IgD-negative memory B cell (primary cell): ENCODE data around the gene RANBP3. TPM values are rescaled to one million over a fixed set of nuclear protein-coding genes. Genes with fewer than 3 reads are reported as not detected.
"Not testable (repeated sequence)": the region's sequence is repeated elsewhere in the genome, so short reads cannot be mapped to it uniquely, and the experiment has no call there.

Experiments used
- H3K27ac Mint-ChIP-seq, 3 donors: one replicate each; pipeline ENCODE4 v1.8.0; 2020 to 2022; ENCODE audit warnings: mild to moderate bottlenecking in 3 of 3, mixed read lengths in 3 of 3, moderate library complexity in 1 of 3
- H3K27me3 Mint-ChIP-seq: one replicate; pipeline ENCODE4 v1.8.0; 2021; ENCODE audit warnings: mixed read lengths
- H3K36me3 Mint-ChIP-seq: one replicate; pipeline ENCODE4 v1.8.0; 2020; ENCODE audit warnings: mild to moderate bottlenecking, mixed read lengths
- H3K4me1 Mint-ChIP-seq, 3 donors: one replicate each; pipeline ENCODE4 v1.8.0; 2020 to 2022; ENCODE audit warnings: mixed read lengths in 3 of 3, mild to moderate bottlenecking in 1 of 3
- H3K4me3 Mint-ChIP-seq, 4 donors: one replicate each; pipeline ENCODE4 v1.8.0; 2020 to 2022; ENCODE audit warnings: mild to moderate bottlenecking in 4 of 4, mixed read lengths in 4 of 4, moderate library complexity in 3 of 4
- H3K9me3 Mint-ChIP-seq, 3 donors: one replicate each; pipeline ENCODE4 v1.8.0; 2020 to 2021; ENCODE audit warnings: mixed read lengths in 3 of 3, mild to moderate bottlenecking in 1 of 3
- polyA plus RNA-seq: library from polyadenylated mRNA; unstranded; fragments of 300-500 nt; fragmentation: Illumina TruSeq; gene quantifications from one replicate; pipeline ENCODE4 v1.2.3, GENCODE V29; 2021

Gene RANBP3
- polyA plus RNA-seq, 1 donor from 2014 or later, result 9.4 TPM

DNA sequence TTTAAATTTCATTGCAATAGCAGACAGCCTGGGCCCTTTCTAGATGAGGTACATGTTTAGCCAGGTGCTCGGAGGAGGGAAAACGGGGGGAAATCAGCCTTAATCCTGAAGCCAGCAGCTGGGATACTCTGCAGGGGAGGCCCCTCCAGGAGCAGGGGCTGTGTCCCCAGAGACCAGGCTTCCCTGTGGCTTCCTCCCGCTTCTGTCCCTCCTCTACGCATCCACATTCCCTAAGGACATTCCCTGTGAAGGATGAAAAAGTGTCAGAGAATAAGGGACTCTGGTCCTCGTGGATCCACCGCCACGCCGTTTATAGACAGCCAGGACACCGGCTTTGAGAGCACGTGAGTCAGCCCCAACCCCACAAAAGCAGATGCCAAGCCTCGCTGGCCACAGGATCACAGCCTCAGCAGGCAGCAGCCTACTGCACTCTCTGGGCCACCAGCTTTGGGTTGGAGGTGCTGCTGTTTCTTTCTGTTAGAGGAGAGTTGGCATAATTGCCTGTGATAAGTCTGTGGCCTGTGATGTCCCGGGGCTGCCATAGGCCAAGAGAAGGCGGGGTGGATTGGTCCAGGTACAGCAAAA is 36.7 kb upstream of the RANBP3 start:
- H3K4me3 Mint-ChIP-seq, result no peak overlapping the region
- H3K27ac Mint-ChIP-seq, result no peak overlapping the region
- H3K36me3 Mint-ChIP-seq, result peaks cover under 1% of the 10 kb centered on the region
- no peaks in the 10 kb centered on the region for H3K4me1 Mint-ChIP-seq
- no peaks in the 10 kb centered on the region for H3K27me3 Mint-ChIP-seq
- H3K9me3 Mint-ChIP-seq, result no peaks in the 10 kb centered on the region

DNA sequence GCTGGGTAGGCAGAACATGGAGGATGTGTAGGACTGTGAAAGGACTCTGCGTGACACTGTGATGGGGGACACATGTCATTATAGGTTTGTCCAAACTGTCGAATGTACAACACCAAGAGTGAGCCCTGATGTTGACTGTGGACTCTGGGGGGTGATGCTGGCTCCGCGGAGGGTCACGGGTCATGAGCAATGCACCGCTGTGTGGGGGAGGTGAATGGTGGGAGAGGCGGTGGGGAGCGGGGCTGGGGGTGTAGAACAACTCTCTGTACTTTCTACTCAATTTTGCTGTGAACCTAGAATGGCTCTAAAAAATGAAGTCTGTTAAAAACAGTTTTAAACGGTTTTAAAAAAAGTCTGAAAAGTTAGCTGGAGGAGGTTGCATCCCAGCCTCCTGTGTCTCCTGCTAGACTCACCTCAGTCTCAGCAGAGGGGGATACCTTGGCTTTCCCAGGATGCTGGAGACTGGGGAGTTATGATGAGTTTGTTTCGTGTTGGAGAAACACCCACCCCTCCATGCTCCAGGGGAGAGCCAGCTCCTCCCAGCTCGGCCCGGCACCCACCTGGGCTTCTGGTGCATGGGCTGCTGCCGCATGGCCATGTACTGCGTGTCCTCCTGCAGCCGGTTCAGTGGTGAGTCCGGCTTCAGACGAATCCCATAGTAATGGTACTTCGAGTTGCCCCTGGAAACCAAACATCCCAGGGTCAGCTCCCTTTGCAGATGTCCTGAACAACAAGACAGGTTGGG is 34.7 kb upstream of the RANBP3 start:
- Mint-ChIP-seq H3K4me3 (no peak overlapping the region), H3K4me1 (peaks cover 0 to 2% (median 0%) of the 10 kb centered on the region in 3 donors), H3K36me3 (no peaks in the 10 kb centered on the region), H3K27ac (no peak overlapping the region), H3K27me3 (no peaks in the 10 kb centered on the region), H3K9me3 (no peaks in the 10 kb centered on the region)

DNA sequence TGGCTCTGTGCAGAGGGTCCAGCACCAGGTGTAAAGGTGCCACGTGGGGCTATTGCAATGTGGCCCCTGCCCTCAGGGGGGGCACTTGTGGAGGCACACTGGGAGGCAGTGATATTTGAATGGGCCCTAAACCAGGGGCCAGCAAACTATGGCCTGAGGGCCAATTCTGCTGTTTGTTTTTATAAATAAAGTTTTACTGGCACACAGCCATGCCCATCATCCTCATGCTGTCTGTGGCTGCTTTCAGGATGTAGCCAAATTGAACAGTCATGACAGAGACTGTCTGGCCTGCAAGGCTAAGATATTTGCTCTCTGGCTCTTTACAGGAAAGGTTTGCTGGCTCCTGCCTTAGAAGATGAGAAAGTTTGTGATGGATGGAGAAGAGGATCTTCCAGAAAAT is 33.9 kb upstream of the RANBP3 start:
- Mint-ChIP-seq H3K36me3 (no peaks in the 10 kb centered on the region), H3K27me3 (no peaks in the 10 kb centered on the region), H3K4me1 (peaks cover 0 to 2% (median 0%) of the 10 kb centered on the region in 3 donors), H3K4me3 (no peak overlapping the region), H3K27ac (no peak overlapping the region), H3K9me3 (no peaks in the 10 kb centered on the region)

DNA sequence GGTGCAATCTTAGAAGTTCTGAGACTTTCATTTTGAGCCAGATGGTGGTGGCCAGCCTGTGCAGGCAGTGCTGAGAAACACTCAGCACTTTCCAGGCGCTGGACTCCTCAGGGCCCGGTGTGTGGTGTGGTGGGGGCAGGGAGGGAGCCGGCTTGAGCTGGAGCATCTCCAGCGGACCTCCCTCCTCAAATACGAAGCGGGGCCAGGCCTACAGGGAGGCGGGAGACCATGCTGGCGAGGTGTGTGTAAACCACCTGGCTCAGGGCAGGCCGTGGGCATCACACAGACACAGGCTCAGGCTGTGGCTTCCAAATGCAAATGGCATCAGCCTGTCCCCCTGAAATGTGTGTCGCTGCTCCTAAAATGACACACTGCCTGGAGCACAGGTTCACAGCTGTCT is 33.3 kb upstream of the RANBP3 start:
- H3K9me3 Mint-ChIP-seq, result no peaks in the 10 kb centered on the region
- no peak overlapping the region for H3K27ac Mint-ChIP-seq
- peaks cover 0 to 2% (median 0%) of the 10 kb centered on the region in 3 donors for H3K4me1 Mint-ChIP-seq
- H3K27me3 Mint-ChIP-seq, result no peaks in the 10 kb centered on the region
- no peaks in the 10 kb centered on the region for H3K36me3 Mint-ChIP-seq
- no peak overlapping the region for H3K4me3 Mint-ChIP-seq

DNA sequence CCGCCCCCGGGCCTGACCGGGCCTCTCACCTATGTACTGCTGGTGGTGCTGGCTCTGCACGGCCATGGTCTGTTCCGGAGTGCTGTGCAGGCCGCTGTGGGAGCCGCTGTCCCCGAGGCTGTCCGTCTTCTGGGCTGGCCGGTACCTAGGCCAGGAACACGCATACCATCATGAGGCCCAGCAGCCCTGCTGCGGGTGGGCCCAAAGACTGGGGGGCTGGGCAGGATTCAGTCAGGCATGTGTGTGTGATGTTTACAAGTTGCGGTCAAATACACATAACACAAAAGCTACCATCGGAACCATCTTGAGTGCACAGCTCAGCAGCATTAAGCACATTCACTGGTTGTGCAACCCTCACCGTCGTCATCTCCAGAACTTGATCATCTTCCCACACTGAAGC is 32.2 kb upstream of the RANBP3 start:
- Mint-ChIP-seq H3K4me3 (no peak overlapping the region), H3K4me1 (peaks cover 0 to 2% (median 0%) of the 10 kb centered on the region in 3 donors), H3K9me3 (no peaks in the 10 kb centered on the region), H3K27ac (no peak overlapping the region), H3K36me3 (no peaks in the 10 kb centered on the region), H3K27me3 (no peaks in the 10 kb centered on the region)

DNA sequence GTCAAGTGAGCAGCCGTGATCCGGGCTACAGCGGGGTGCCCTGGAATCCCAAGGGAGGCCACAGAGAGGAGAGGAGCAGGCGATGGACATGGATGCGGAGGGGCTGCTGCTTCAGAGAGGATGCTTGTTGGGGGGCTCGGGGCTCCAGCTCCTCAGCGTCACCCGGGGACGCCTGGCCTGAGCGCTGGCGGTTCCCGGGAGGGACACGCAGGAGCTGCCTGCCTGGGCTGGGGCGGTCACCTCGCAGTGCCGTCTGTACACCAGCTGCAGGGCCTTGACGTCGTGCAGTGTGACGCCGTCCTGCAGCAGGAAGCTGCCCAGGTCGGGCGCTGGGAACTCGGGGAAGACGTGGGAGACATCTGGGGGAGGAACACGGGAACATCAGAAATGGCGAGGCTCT is 29.9 kb upstream of the RANBP3 start:
- Mint-ChIP-seq H3K27me3 (no peaks in the 10 kb centered on the region), H3K4me1 (peaks cover 0 to 2% (median 0%) of the 10 kb centered on the region in 3 donors), H3K9me3 (no peaks in the 10 kb centered on the region), H3K27ac (peak overlapping the region in 1 of 3 donors; percentile 39), H3K4me3 (no peak overlapping the region), H3K36me3 (no peaks in the 10 kb centered on the region)

DNA sequence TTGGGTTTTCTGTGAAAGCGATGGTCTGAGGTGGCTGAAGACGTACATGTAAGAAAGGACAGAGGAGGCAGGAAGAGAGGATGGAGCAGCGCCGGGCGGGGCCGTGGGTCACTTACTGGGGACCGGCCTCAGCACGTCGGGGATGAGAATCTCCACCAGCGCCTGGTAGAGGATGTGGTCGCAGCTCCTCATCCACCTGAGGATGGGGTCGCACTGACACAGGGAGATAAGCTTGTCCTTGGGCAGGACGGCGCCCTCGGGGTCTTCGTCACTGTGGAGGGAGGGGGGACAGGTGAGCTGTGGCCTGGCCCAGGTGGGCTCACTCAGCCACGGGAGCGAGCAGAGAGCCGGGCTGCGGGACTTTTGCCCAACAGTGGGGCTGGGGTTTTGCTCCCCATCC is 29.0 kb upstream of the RANBP3 start:
- Mint-ChIP-seq H3K27me3 (no peaks in the 10 kb centered on the region), H3K4me3 (no peak overlapping the region), H3K9me3 (no peaks in the 10 kb centered on the region), H3K36me3 (no peaks in the 10 kb centered on the region), H3K4me1 (peaks cover 0 to 2% (median 0%) of the 10 kb centered on the region in 3 donors), H3K27ac (no peak overlapping the region)

DNA sequence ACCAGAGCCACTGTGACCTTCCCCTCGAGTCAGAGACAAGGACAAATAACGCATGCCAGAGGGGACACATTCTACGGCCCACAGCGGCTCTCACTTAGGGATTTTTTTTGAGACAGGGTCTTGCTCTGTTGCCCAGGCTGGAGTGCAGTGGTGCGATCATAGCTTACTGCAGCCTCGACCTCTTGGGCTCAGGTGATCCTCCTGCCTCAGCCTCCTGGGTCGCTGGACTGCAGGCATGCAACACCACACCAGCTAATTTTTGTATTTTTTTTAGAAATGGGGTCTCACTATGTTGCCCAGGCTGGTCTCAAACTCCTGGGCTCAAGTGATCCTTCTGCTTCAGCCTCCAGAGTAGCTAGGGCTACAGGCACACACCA is 28.1 kb upstream of the RANBP3 start:
- H3K27ac Mint-ChIP-seq, H3K36me3 Mint-ChIP-seq: not testable (repeated sequence)

DNA sequence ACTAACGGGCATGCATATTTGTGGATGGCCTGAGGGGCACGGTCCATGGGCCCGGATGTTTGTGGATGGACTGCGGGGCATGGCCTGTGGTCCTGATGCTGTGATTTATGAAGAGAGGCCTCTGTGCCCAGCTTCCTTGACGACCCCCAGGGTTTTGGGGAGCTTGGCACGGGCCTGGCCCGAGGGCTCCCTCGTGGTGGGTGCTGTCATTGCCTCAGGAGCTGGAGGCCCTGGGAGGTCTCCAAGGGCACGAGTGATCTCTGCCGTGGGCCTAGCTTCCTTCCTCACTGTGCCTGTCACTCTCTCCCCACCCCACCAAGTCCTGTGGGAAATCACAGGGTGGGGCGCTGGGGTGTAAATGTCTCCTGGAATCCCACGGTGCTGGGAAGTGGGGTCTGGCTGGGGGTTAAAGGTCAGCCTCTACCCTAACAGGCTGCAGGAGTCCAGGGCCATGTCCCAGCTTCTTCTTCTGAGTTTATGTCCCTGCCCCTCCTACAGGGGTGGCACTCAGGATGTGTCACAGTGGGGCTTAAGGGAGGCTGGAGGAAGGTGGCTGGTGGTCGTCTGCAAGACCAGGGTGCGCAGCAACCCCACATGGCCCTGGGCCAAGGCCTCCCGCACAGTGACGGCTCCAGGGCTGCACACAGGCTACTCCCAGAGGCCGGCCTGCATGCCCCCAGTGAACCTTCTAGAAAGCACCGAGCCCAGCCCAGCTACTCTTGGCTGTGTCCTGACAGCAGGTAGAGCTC is 27.6 kb upstream of the RANBP3 start:
- Mint-ChIP-seq H3K4me1 (peaks cover 0 to 2% (median 0%) of the 10 kb centered on the region in 3 donors), H3K9me3 (peaks cover 0 to 3% (median 0%) of the 10 kb centered on the region in 3 donors), H3K36me3 (no peaks in the 10 kb centered on the region), H3K27me3 (no peaks in the 10 kb centered on the region), H3K27ac (no peak overlapping the region), H3K4me3 (no peak overlapping the region)

More for the DNA sequence above, 28.1 kb upstream of the RANBP3 start:
- not testable (repeated sequence) for H3K27me3 Mint-ChIP-seq, H3K9me3 Mint-ChIP-seq, H3K4me3 Mint-ChIP-seq, H3K4me1 Mint-ChIP-seq

DNA sequence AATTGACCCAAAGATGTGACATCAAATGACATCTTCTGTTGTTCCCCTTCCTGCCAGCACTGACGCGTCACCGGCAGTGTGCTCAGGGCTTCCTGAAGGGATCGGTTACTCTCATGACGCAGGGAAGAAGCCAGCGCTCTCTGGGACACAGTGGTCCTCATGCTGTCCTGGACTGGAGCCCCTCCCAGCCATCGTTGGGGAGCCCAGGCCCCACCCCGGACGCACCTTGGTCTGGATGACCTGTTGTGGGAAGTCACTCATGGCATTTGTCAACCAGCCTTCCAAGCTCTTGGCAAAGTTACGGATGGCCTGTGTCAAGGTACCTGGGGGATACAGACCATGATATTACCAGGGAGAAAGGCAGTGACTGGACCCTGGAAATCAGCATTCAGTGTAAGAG is 26.0 kb upstream of the RANBP3 start:
- peaks cover 0 to 2% (median 0%) of the 10 kb centered on the region in 3 donors for H3K4me1 Mint-ChIP-seq
- no peak overlapping the region for H3K27ac Mint-ChIP-seq
- H3K4me3 Mint-ChIP-seq, result no peak overlapping the region
- H3K27me3 Mint-ChIP-seq, result no peaks in the 10 kb centered on the region
- peaks cover 0 to 4% (median 4%) of the 10 kb centered on the region in 3 donors for H3K9me3 Mint-ChIP-seq
- H3K36me3 Mint-ChIP-seq, result no peaks in the 10 kb centered on the region

DNA sequence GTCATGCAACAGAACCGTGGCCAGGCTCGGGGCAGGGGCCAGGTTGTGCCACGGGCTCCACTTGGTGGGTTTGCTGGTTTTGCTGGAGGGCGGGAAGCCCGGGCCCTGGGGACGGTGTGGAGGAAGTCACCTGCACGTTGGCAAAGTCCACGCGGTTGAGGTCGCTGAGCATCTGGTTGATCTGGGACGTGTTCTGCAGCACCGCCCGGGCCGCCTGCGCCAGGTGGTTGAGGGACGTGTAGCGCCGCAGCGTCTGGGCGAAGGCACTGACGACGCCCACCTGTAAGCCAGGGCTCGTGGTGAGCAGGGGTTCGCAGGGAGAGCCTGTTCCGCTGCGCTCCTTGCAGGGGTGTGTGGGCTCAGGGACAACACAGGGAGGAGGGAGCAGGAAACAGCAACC is 24.7 kb upstream of the RANBP3 start:
- no peaks in the 10 kb centered on the region for H3K36me3 Mint-ChIP-seq
- no peaks in the 10 kb centered on the region for H3K27me3 Mint-ChIP-seq
- H3K27ac Mint-ChIP-seq, result no peak overlapping the region
- peaks cover 0 to 4% (median 4%) of the 10 kb centered on the region in 3 donors for H3K9me3 Mint-ChIP-seq
- peaks cover 0 to under 1% (median 0%) of the 10 kb centered on the region in 3 donors for H3K4me1 Mint-ChIP-seq
- H3K4me3 Mint-ChIP-seq, result no peak overlapping the region

DNA sequence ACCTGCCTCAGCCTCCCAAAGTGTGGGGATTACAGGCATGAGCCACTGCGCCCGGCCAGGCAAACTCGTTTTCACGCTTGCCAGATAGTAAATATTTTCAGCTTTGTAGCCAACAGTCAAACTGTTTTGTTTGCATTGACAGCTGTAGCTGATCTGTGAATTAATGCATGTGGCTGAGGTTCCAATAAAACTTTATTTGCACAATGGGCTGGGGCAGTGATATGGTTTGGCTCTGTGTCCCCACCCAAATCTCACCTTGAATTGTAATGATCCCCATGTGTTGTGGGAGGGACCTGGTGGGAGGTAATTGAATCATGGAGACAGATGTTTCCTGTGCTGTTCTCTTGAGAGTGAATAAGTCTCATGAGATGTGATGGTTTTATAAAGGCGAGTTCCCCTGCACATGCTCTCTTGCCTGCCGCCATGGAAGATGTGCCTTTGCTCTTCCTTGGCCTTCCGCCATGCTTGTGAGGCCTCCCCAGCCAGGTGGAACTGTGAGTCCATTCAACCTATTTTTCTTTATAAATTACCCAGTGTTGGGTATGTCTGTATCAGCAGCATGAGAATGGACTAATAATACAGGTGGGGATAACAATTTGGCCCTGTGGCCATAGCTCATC is 22.4 kb upstream of the RANBP3 start:
- H3K36me3 Mint-ChIP-seq, result no peaks in the 10 kb centered on the region
- H3K4me1 Mint-ChIP-seq, result no peaks in the 10 kb centered on the region
- no peaks in the 10 kb centered on the region for H3K27me3 Mint-ChIP-seq
- peaks cover 0 to 4% (median 4%) of the 10 kb centered on the region in 3 donors for H3K9me3 Mint-ChIP-seq
- H3K4me3 Mint-ChIP-seq, result no peak overlapping the region
- H3K27ac Mint-ChIP-seq, result no peak overlapping the region

DNA sequence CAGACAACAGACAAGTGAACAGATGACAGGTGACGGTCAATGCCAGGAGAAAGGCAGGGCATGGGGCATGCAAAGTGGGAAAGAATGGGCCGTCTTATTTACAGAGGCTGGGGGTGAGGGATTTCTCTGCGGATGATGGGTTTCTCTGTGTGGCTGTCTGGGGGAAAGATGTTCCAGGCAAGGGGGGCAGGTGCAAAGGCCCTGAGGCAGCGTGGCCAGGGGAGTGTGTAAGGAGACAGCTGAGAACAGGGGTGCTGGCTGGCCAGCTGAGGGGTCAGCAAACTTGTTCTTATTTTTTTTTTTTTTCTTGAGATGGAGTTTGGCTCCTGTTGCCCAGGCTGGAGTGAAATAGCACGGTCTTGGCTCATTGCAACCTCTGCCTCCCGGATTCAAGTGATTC is 21.8 kb upstream of the RANBP3 start:
- Mint-ChIP-seq H3K27ac (no peak overlapping the region), H3K4me3 (no peak overlapping the region)

DNA sequence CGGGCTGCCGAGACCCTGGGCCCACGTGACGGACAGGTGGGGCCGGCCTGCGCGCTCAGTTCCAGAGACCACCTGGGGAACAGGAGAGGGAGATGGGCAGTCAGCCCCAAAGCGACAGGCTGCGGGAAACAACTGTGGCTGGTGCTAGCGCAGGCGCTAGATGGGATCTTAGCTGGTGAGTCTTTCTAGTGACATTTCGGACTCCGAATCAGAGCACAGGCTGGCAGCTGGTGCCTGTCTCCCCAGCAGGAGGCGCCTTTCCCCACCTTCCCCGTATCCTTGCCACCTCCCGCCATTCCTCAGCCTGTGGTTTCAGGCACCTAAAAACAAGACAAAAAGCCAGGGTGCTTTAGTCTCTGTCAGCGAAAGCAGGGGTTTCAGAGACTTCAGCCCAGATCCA is 19.4 kb upstream of the RANBP3 start:
- Mint-ChIP-seq H3K4me3 (no peak overlapping the region), H3K9me3 (peaks cover 0 to 4% (median 4%) of the 10 kb centered on the region in 3 donors), H3K27ac (no peak overlapping the region), H3K4me1 (no peaks in the 10 kb centered on the region), H3K36me3 (no peaks in the 10 kb centered on the region), H3K27me3 (no peaks in the 10 kb centered on the region)

More for the DNA sequence above, 21.8 kb upstream of the RANBP3 start:
- H3K9me3 Mint-ChIP-seq, result peaks cover 0 to 4% (median 4%) of the 10 kb centered on the region in 3 donors
- H3K4me1 Mint-ChIP-seq, result no peaks in the 10 kb centered on the region
- no peaks in the 10 kb centered on the region for H3K36me3 Mint-ChIP-seq
- H3K27me3 Mint-ChIP-seq, result no peaks in the 10 kb centered on the region
